Chondrocyte (in vitro differentiated cells): Measurements from ENCODE around the gene RAB30. TPM values are rescaled to one million over a fixed set of nuclear protein-coding genes. Genes with fewer than 3 reads are reported as not detected.
A peak's percentile ranks its signal among the peaks of the same experiment; 100 is the strongest.

Source experiments
- DNase-seq: peaks from one replicate; pipeline ENCODE4 v3.0.0; 2021; ENCODE audit warnings: mixed read lengths, low spot score
- H3K27ac Mint-ChIP-seq: one replicate; pipeline ENCODE4 v1.8.0; 2021; ENCODE audit warnings: mild to moderate bottlenecking, moderate library complexity, mixed read lengths; ENCODE audit not compliant: unreplicated experiment
- H3K27me3 Mint-ChIP-seq: 2 replicates; pipeline ENCODE4 v1.8.0; 2021; ENCODE audit warnings: low read depth, mixed read lengths
- H3K36me3 Mint-ChIP-seq: 2 replicates; pipeline ENCODE4 v1.8.0; 2021; ENCODE audit warnings: low read depth, mixed read lengths
- H3K4me1 Mint-ChIP-seq: 2 replicates; pipeline ENCODE4 v1.8.0; 2021; ENCODE audit warnings: low read depth, mild to moderate bottlenecking, mixed read lengths
- H3K4me3 Mint-ChIP-seq: one replicate; pipeline ENCODE4 v1.8.0; 2021; ENCODE audit warnings: mild to moderate bottlenecking, moderate library complexity, mixed read lengths; ENCODE audit not compliant: unreplicated experiment
- H3K9me3 Mint-ChIP-seq: 2 replicates; pipeline ENCODE4 v1.8.0; 2021; ENCODE audit warnings: low read depth, mixed read lengths
- total RNA-seq: library from RNA; stranded (reverse); gene quantifications from 3 replicates; pipeline ENCODE4 v1.2.1, GENCODE V29; 2021
- TF ChIP-seq, protein P1 (sequence below): fragments of 200-600 bp; sonication (generic); IDR thresholded peaks from 2 replicates; pipeline ENCODE4 v1.5.0; 2021; ENCODE audit warnings: antibody characterized with exemption, mild to moderate bottlenecking, moderate library complexity

The RAB30 gene
- total RNA-seq, 1 donor from 2014 or later = 52.6 TPM

DNA sequence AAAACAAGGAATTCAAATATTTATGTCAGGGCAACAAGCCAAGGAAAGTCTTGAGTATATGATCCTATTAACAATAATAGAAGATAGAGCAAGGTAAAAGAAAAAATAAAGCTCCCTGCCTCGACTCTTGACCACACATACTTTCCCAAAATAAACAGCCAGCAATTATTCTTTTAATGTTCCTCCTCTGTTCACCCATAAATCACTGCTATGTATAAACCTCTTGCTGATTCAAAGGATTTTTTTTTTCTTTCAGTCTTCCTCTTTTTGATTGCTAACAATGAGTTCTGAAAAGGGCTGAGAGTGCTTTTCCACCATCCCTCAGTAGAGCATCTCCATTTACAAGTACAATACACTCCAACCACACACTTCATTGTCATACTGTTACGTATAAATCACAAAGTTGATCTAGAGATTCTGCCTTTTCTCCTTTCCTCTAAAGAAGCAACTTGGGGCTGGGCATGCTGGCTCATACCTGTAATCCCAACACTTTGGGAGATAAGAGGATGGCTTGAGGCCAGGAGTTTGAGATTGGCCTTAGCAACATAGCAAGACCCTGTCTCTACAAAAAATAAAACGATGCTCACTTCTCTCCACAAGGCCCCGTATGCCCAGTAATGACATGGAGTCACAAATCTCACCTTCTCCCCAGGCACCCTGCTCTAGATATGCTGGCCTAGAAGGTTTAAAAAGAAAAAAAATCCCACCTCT lies 24.0 kb downstream of the RAB30 start:
- Mint-ChIP-seq H3K4me1 (peaks cover 83% of the 10 kb centered on the region), H3K27ac (peak overlapping the region; percentile 62), H3K36me3 (no peaks in the 10 kb centered on the region), H3K9me3 (no peaks in the 10 kb centered on the region), H3K4me3 (no peak overlapping the region), H3K27me3 (no peaks in the 10 kb centered on the region)
- DNase-seq = no peak
- TF ChIP-seq, protein P1, sequence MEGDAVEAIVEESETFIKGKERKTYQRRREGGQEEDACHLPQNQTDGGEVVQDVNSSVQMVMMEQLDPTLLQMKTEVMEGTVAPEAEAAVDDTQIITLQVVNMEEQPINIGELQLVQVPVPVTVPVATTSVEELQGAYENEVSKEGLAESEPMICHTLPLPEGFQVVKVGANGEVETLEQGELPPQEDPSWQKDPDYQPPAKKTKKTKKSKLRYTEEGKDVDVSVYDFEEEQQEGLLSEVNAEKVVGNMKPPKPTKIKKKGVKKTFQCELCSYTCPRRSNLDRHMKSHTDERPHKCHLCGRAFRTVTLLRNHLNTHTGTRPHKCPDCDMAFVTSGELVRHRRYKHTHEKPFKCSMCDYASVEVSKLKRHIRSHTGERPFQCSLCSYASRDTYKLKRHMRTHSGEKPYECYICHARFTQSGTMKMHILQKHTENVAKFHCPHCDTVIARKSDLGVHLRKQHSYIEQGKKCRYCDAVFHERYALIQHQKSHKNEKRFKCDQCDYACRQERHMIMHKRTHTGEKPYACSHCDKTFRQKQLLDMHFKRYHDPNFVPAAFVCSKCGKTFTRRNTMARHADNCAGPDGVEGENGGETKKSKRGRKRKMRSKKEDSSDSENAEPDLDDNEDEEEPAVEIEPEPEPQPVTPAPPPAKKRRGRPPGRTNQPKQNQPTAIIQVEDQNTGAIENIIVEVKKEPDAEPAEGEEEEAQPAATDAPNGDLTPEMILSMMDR = no peak

DNA sequence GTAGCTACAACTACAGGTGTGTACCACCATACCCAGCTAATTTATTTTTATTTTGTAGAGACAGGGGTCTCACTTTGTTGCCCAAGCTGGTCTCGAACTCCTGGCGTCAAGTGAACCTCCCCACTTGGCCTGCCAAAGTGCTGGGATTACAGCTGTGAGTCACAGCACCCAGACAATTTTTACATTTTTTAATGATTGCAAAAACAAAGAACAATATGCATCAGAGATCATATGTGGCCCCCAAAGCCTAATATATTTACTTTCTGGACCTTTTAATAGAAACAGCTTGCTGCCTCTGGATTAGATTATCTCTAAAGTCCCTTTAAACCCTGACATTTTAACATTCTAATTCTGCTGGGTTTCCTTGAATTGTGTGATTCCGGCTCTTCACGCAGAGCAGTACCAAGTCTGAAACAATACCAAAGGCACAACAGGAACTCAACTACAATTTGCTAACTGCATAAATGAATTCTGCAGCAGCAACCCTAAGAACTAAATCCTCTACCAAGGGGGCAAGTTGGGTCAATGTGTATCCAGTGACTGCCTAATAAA lies 25.0 kb downstream of the RAB30 start:
- Mint-ChIP-seq H3K27ac (no peak overlapping the region), H3K4me1 (peaks cover 77% of the 10 kb centered on the region), H3K4me3 (no peak overlapping the region)

DNA sequence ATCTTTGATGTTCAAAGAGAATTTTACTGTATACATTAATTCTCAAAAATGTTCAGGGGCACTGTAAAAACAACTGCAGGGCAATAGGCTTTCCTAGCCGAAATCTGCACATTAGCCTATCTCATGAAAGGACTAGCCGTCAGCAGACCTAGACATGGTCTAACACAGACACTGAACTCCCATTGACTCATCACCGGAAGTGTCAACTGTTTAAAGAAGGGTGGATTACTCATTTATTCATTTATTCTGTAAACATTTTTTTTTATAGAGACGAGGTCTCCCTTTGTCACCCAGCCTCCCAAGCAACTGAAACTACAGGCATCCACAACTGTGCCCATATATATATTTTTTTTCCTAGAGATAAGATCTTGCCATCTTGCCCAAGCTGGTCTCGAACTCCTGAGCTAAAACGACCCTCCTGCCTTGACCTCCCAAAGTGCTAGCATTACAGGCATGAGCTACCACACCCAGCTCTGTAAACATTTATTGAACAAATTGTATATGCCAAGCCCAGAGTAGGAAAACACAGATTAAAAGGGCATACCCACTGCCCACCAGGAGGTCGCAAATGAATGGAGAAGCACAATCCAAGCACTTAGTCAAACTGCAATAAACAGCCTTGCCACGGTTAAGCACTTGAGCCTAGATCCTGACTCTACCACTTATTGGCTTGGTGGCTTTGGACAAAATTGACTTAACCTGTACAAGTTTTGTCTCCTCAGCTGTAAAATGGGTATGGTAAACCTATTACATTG lies 26.6 kb downstream of the RAB30 start:
- peak overlapping the region; percentile 60 for H3K27ac Mint-ChIP-seq
- no peaks in the 10 kb centered on the region for H3K36me3 Mint-ChIP-seq
- DNase-seq = no peak
- no peak overlapping the region for H3K4me3 Mint-ChIP-seq
- H3K4me1 Mint-ChIP-seq = peaks cover 64% of the 10 kb centered on the region
- no peaks in the 10 kb centered on the region for H3K27me3 Mint-ChIP-seq
- TF ChIP-seq, protein P1 = no peak
- no peaks in the 10 kb centered on the region for H3K9me3 Mint-ChIP-seq

More for the DNA sequence above, 25.0 kb downstream of the RAB30 start:
- no peak for DNase-seq
- Mint-ChIP-seq H3K36me3 (no peaks in the 10 kb centered on the region), H3K27me3 (no peaks in the 10 kb centered on the region), H3K9me3 (no peaks in the 10 kb centered on the region)
- TF ChIP-seq, protein P1 = no peak

DNA sequence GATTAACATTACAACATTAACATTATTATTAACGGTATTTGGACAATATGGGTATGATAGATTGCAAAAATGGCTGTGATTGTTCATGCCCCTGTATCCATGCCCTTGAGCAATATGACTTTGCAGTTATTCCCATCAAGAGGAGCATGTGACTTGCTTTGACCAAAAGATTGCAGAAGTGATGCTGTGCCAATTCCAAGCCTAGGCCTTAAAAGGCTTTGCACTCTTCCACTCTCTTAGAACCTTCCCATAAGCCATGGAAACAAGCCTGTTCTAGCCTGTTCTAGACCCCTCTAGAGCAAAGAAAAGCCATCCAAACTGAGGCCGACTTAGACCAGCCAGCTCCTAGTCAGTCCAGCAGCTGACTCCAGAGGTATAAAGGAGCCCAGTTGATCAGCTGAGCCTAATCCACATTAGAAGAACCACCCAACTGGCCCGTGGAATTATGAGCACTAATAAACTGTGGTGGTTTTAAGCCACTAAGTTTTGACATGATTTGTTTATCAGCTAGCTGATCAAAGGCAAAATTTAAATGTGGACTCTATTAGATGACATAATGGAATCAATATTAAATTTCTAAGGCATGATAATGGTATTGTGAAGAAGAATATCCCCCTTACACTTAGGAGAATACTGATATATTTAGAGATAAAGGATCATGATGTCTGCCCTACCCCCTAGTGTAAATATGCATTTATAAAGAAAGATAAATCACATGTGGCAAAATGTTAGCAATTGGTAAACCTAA lies 28.6 kb downstream of the RAB30 start:
- Mint-ChIP-seq H3K36me3 (peaks cover 3% of the 10 kb centered on the region), H3K4me1 (peaks cover 71% of the 10 kb centered on the region), H3K27me3 (no peaks in the 10 kb centered on the region), H3K27ac (no peak overlapping the region), H3K4me3 (no peak overlapping the region), H3K9me3 (no peaks in the 10 kb centered on the region)
- TF ChIP-seq, protein P1 = no peak
- DNase-seq = no peak

DNA sequence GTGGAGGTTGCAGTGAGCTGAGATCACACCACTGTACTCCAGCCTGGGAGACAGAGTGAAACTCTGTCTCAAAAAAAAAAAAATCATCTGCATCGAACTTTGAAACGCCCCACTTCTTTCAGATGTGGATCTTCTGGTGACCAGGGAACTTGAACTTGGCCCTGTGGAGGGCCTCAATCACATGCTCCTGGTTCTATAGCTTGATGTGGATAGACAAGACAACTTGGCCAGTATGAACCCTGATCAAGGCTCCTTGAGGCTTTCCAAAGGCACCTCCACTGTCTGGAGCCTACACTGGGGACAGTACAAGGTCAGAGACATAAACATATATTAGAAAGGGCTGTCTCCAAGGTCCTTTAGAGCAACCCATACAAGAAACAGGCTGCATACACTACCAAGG lies 30.6 kb downstream of the RAB30 start:
- Mint-ChIP-seq H3K27ac (peak overlapping the region; percentile 70), H3K9me3 (no peaks in the 10 kb centered on the region), H3K27me3 (no peaks in the 10 kb centered on the region), H3K4me1 (peaks cover 69% of the 10 kb centered on the region), H3K4me3 (no peak overlapping the region), H3K36me3 (peaks cover 5% of the 10 kb centered on the region)
- TF ChIP-seq, protein P1 = no peak
- no peak for DNase-seq
